Left forelimb (tissue), 1 donor: ENCODE measurements around the gene PIAS4.

ENCODE experiments used
- DNase-seq: peaks from one replicate; pipeline ENCODE4 v3.0.0-alpha.2; 2018; ENCODE audit warnings: low spot score

The PIAS4 gene

DNA sequence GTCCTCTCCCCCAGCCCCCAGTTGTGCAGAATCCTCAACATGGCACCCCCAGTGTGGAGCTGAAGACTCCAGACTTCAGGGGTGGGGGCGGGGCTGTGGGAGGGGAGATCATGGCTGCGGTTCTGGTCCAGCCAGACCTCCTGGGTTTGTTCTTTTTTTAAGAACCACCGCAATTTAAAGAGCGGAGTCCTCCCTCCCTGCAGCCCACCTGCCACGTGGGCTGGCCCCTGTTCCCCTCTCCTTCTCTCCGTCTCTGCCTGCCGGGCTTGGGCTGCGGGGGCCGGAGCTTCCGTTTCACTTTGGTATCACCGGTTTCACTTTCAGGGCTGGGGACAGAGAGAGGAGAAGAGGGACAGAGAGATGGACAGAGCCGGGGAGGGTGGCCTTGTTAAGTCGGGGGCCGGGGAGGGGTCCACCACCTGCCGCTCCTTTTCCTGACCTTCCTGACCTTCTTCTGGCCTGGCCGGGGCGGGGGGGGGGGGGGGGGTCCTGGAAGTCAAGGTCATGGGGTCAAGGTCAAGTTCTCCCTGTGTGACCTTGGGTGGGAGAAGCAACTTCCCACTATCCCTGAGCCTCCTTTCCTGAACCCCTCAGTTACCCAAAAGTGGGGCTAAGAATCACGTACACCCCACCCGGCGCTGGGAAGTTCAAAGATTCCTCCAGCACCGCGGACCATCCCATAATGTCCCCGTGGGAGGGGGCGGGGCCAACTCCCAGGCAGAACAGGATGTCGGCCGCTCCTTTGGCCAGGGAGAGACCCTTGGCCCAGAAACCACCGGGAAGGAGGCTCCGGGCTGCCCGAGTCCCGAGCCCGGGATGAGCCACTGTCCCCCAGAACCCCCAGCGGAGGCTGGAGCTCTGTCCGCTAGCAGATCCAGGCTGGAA, 70.5 kb downstream of the PIAS4 start:
- peak; percentile 80 for DNase-seq

GRCh38 chr19:4080473-4080872, 72.9 kb downstream of the PIAS4 start:
- no peak for DNase-seq

DNA sequence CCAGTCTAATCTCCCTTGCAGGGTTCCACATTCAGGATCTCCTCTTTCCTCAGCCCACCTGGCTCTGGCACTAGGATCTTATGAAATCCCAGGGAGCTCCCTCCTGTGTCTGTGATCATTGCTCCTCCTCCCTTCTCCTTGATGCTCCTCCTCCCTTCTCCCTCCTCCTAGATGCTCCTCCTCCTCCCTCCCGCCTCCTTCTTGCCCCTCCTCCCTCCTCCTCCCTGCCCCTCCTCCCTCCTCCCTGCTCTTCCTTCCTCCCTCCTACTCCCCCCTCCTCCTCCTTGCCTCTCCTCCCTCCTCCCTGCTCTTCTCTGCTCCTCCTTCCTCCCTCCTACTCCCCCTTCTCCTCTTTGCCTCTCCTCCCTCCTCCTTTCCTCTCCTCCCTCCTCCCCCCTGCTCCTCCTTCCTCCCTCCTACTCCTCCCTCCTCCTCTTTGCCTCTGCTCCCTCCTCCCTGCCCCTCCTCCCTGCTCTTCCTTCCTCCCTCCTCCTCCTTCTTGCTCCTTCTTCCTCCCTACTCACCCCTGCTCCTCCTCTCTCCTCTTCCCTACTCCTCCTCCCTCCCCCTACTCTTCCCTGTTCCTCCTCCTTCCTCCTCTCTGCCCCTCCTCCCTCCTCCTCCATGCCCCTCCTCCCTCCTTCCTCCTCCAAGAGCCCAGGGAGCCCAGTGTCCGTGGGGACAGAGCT, 74.0 kb downstream of the PIAS4 start:
- peak; percentile 49 for DNase-seq

DNA sequence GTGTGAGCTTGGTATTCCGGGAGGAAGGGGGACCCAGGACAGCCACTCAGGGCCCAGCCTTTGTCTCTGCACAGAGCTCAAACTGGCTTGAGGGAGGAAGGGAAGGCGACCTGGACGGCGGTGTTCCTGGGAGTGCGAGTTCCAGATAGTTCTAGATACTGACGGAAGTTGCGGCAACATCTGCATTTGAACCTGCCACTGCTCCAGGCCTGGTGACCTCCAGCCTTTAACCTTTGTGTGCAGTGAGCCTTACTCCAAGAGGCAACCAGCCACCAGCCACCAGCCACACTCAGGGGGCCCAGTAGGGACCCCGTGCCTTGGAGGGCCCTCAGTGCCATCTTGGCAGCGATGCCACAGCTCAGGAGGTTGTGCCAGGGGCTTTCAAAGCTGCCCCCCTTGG, 74.6 kb downstream of the PIAS4 start:
- peak; percentile 48 for DNase-seq

DNA sequence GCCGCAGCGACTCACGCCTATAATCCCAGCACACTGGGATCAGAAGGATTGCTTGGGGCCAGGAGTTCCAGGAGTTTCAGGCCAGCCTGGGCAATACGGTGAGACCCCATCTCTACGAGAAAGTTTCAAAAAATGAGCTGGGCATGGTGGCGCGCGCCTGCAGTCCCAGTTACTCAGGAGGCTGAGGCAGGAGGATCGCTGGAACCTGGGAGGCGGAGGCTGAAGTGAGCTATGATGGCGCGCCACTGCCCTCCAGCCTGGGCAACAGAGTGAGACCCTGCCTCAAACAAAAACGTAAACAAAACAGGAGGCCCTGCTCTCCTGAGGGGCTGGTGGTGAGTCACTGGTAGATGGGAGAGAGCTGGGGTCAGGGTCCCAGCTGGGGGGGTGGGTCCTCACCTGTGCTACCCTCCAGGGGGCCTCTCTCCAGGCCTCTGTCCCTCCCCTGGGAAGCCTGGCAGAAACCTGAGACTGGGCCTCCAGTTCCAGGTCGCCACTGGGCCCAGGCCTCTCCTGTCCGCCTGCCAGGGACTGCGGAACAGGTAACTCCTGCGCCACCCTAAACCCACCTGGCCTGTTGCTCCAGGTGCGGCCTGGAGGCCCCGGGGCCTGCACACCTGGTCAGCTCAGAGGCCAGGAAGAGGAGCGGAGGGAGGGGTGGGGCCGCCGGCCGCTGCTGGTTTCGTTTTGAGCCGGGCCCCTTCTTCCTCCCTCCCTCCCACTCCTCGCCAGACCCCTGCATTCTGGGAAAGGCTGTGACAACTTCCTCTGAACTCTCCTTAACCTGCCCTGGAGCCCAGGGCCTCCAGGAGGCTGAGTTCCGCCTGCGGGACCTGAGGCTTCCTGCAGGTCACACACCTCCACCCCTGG, 76.4 kb downstream of the PIAS4 start:
- DNase-seq, result peak; percentile 76

GRCh38 chr19:4084547-4084877, 77.0 kb downstream of the PIAS4 start:
- DNase-seq, result no peak

- DNase-seq, result peak; percentile 61
These were observed 78.9 kb downstream of the PIAS4 start for GRCh38 chr19:4086411-4086867.

DNA sequence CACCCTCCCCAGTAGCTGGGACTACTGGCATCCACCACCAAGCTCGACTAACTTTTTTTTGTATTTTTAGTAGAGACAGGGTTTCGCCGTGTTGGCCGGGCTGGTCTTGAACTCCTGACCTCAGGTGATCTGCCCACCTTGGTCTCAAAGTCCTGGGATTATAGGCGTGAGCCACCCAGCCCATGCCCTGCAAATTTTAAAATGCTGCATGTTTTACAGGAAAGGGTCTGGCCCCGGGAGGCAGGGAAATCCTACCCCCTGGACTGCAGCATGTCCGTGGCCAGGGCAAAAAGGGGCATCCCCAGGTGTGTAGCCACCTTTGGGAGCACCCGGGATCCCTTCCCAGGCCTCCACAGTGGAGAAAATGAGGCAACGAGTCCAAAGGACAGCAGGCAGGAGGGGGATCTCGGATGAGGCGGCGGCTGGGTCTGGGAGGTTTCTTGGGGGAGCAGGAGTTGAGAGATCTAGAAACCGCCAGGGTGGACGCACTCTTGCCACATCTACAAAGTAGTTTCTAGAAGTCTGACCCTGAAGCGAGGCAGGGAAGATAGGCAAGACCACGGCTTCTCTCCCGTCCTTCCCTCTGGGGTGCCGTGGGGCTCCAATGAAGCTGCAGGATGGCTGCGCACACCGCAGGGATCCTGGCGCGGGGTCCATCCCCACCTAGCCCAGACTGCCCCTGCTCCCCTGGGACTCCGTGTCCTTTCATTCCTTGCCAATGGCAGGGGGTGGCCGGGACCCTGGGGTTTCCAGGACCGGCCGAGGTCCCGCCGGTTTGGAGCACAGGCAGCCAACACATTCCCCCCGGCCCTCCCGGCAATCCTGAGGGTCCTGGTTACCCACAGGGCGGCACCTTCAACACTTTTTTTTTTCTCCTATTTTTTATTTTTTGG, 80.5 kb downstream of the PIAS4 start:
- DNase-seq, result peak; percentile 52

DNA sequence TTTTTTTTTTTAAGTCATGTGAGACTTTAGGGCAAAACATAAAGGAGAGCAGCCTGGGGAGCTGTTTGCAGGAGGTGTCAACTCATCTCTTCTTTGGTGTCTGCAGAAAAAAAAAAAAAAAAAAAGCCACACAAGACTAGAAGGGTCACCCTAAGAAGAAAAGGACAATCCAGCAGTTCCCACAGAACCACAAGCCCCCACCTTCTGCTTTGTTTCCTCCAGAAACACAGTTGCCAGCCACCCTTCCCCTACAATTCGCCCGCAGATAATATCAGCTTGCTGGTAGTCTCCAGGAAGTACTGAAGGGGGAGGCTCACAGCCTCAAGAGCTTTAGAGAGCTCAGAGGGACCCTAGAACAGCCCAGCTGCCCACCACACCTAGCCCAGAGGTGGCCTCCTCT, 81.4 kb downstream of the PIAS4 start:
- DNase-seq, result no peak
